22Rv1 (cell line): ENCODE results near the gene TCTN3.

Experiments used
- CTCF ChIP-seq: fragments of 450-650 bp; IDR thresholded peaks from 2 replicates; pipeline ENCODE4 v1.5.1; 2017; ENCODE audit warnings: mild to moderate bottlenecking
- ZFX ChIP-seq: fragments of 450-650 bp; IDR thresholded peaks from 2 replicates; pipeline ENCODE4 v1.6.1; 2017; ENCODE audit warnings: antibody characterized with exemption, borderline replicate concordance

GRCh38 chr10:95698415-95698814 lies 4.7 kb upstream of the TCTN3 start:
- TF ChIP-seq CTCF (no peak), ZFX (no peak)
